GM19099 (cell line): ENCODE measurements around the gene SH2D7.

ENCODE experiments used
- POLR2A ChIP-seq: IDR thresholded peaks from 3 replicates; pipeline ENCODE4 v1.6.1; 2011; ENCODE audit warnings: low read depth; ENCODE audit not compliant: insufficient read length; ENCODE audit errors: extremely low read depth

The SH2D7 gene

GRCh38 chr15:78104566-78105475, 12.5 kb downstream of the SH2D7 start:
- no peak for TF ChIP-seq POLR2A

GRCh38 chr15:78105476-78106241, 13.3 kb downstream of the SH2D7 start:
- no peak for TF ChIP-seq POLR2A

GRCh38 chr15:78107471-78107870, 15.1 kb downstream of the SH2D7 start:
- no peak for TF ChIP-seq POLR2A

DNA sequence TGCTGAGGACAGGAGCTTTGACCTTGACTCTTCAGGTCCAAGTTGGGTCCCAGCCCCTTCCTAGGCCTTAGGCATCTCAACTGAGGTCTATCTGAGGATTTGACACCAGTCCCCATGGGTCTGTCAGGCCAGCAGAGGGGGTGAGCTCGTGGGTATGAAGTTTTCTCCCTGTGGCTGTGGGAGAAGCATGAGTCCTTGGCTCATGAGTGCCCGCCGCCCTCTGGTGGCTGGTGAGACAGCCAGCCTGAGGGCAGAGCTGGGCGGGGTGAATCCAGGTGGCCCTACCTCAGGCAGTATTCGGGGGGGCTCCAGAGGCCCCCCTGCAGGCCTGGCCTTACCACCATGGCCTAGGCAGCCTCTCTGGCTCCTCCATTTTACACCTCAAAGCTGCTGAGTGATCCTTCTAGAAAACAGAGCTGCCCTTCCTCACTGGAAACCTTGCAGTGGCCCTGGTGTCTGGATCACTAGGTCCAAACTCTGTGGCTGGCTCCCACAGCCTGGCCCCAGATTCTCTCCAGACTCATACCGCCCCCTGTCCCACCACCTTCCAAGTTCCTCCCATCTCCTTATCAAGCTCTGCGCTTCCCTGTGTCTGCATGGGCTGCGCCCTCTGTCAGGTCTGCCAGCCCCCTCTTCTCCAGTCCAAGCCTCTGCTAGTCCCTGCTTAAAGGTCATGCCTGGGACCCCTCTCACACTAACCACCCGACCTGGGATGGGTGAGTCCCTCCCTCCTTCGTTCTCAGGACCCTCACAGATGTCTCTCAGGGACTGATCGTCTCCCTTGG, 16.1 kb downstream of the SH2D7 start:
- no peak for TF ChIP-seq POLR2A

DNA sequence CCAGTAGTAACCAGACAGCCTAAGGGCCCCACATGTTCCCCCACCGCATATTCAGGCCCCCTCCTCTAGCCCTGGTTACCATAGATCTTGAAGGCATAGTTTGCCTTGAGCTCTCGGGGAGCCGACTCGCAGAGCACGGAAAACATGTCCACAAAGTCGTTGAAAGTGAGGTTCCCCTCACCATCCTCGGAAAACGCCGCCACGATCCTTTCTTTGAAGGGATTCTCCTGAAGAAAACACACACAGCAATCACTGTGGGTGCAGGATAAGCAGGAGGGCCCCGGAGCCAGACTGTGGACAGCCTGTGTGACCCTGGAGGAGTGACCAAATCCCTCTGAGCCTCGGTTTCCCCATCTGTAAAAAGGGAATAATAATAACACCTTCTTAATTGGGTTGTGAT, 16.8 kb downstream of the SH2D7 start:
- no peak for TF ChIP-seq POLR2A

DNA sequence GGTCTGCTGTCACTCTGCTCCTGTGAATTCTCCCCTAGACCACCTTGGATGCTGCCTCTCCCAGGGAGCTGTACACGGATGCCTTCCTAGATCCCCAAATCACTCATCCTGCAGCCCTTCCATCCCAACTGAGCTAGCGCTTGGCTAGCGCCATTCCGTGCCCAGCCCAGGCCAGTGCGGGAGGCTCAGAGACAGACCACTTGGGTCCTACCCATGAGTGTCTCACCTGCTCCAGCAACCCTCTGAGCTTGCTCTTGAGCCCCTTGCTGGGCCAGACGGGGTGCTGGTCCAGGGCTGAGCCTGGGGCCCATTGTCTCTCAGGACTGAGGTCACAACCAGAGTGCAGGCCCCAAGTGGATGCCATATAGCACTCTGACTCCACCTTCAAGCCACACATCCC, 17.7 kb downstream of the SH2D7 start:
- no peak for TF ChIP-seq POLR2A

DNA sequence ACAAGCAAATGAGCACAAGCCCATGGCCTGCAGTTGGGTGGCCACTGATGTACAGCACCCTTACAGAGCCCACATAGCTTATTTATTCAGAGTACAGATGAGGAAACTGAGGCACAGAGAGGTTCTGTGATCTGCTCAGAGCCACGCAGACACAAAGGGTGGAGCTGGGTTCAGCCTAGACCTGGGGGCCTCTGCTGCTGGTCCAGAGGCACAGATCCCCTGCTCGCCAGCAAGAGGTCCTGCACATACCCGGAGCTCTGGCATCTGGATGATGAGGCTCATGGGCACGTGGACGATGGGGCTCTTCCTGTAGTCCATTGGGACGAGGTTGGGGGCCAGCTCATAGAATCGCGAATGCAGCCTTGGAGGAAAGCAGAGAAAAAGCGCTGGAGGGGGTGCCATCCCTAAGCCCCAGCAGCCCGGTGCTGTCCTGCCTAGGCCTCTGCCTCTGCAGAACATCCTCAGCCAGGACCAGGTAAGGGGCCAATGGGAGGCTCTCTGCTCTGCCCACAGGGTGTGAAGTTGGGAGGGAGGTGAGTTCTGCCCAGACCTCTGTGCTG, 18.6 kb downstream of the SH2D7 start:
- no peak for TF ChIP-seq POLR2A

- TF ChIP-seq POLR2A, result no peak
These were observed 19.4 kb downstream of the SH2D7 start for GRCh38 chr15:78111788-78112187.

GRCh38 chr15:78112551-78112950, 20.2 kb downstream of the SH2D7 start:
- TF ChIP-seq POLR2A, result no peak

- no peak for TF ChIP-seq POLR2A
These were observed 28.2 kb downstream of the SH2D7 start for GRCh38 chr15:78120523-78120922.

- no peak for TF ChIP-seq POLR2A
These were observed 32.9 kb downstream of the SH2D7 start for GRCh38 chr15:78125267-78125666.

DNA sequence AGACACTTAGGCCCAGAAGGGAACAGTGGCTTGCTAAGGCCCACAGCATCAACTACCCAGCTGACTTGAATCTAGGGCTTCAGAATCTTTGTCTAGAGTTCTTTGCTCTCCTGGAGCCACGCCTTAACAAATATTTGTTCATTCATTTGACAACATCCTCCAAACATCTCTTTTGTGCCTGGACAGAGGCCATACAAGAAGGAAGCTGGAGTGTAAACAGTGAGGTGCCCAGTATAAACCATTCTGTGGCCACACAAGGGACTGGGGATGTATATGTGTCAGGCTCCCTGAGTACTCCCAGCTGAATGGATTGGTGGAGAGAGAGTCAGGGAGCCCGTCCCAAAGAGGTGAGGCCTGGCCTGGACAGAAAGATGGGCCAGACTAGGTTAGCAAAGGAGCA, 35.5 kb downstream of the SH2D7 start:
- TF ChIP-seq POLR2A, result no peak

- TF ChIP-seq POLR2A, result no peak
These were observed 36.9 kb downstream of the SH2D7 start for GRCh38 chr15:78129077-78129750.

GRCh38 chr15:78129751-78130287, 37.5 kb downstream of the SH2D7 start:
- no peak for TF ChIP-seq POLR2A
